ENCODE results near the gene USP17L5.
"Not testable (repeated sequence)": the region's sequence is repeated elsewhere in the genome, so short reads cannot be mapped to it uniquely, and the experiment has no call there.

- TF ChIP-seq, protein P1, sequence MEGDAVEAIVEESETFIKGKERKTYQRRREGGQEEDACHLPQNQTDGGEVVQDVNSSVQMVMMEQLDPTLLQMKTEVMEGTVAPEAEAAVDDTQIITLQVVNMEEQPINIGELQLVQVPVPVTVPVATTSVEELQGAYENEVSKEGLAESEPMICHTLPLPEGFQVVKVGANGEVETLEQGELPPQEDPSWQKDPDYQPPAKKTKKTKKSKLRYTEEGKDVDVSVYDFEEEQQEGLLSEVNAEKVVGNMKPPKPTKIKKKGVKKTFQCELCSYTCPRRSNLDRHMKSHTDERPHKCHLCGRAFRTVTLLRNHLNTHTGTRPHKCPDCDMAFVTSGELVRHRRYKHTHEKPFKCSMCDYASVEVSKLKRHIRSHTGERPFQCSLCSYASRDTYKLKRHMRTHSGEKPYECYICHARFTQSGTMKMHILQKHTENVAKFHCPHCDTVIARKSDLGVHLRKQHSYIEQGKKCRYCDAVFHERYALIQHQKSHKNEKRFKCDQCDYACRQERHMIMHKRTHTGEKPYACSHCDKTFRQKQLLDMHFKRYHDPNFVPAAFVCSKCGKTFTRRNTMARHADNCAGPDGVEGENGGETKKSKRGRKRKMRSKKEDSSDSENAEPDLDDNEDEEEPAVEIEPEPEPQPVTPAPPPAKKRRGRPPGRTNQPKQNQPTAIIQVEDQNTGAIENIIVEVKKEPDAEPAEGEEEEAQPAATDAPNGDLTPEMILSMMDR (IDR thresholded peaks at IDR 0.05): not testable (repeated sequence)
- not testable (repeated sequence) for TF ChIP-seq POLR2AphosphoS5, POLR2A (IDR thresholded peaks at IDR 0.05)
Measured at GRCh38 chr4:9329611-9330010, 9.6 kb upstream of the USP17L5 start, which contains the start of gene USP17L25.
